Transverse colon (tissue), 4 donors: ENCODE data around the gene NLRP12.

Source experiments
- CTCF ChIP-seq, 5 experiments: fragments of 200-600 bp in 3 of 5; fragments of 450-650 bp in 2 of 5; sonication (generic) in 3 of 5; IDR thresholded peaks; 1 replicate in 2 of 5; 2 replicates in 3 of 5; pipeline ENCODE4 v1.5.1; 2016 to 2017; ENCODE audit warnings: antibody characterized with exemption in 5 of 5, inconsistent platforms in 3 of 5, mild to moderate bottlenecking in 2 of 5, moderate library complexity in 1 of 5
- POLR2A ChIP-seq: fragments of 450-650 bp; IDR thresholded peaks from one replicate; pipeline ENCODE4 v1.6.1; 2016; ENCODE audit warnings: antibody characterized with exemption, mild to moderate bottlenecking, moderate library complexity
- POLR2AphosphoS5 ChIP-seq, 3 donors: sonication (generic); formaldehyde crosslinking; IDR thresholded peaks; one replicate each; pipeline ENCODE4 v1.6.1; 2016; ENCODE audit warnings: antibody characterized with exemption in 3 of 3

DNA sequence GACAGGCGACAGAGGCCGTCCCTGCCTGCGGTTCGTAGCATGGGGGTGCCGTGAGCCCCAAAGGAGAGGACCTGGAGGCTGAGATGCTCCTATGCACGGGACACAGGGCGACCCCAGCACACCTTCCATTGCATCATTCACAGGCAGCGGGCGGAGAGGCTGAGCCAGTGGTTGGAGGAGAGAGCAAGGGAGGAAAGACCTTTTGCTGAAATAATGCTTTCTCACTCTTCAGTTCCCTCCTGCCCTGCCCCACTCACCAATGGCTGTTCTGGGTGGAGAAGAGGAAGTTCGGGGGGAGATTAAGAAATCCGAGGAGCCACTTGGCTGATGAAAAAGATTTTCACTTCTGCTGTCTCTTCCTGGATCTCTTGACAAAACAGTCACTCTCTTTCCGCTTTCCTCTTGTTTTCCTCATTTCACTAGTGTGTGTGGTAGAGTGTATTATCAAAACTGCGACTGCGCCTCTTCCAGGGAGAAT is at the start of gene NLRP12:
- TF ChIP-seq CTCF (IDR thresholded peaks at IDR 0.05) (no peak), POLR2A (no peak), POLR2AphosphoS5 (IDR thresholded peaks at IDR 0.05) (no peak)
